MCF 10A (cell line): Measurements from ENCODE around the gene LRFN3. TPM values are rescaled to one million over a fixed set of nuclear protein-coding genes. Genes with fewer than 3 reads are reported as not detected.
A peak's percentile ranks its signal among the peaks of the same experiment; 100 is the strongest.
"Not testable (repeated sequence)": the region's sequence is repeated elsewhere in the genome, so short reads cannot be mapped to it uniquely, and the experiment has no call there.

ENCODE experiments used
- BruUV-seq: library from RNA; stranded (reverse); fragments of 400-500 nt; replicated peaks from 2 replicates; lab custom pipeline; 2021; lab: Mats Ljungman, UMichigan
- CTCF ChIA-PET: fragments of 300-600 bp; sonication (Branson Sonifier 250); formaldehyde crosslinking; extraction: SDS; loops from one replicate; lab custom pipeline; 2021; ENCODE audit warnings: antibody characterized with exemption, inconsistent platforms; lab: Yijun Ruan, JAX
- POLR2A ChIA-PET: fragments of 300-600, 350-650 bp; sonication (Branson Sonifier 250); formaldehyde crosslinking; extraction: SDS; loops from one replicate; lab custom pipeline; 2020; ENCODE audit warnings: antibody characterized with exemption, inconsistent platforms; lab: Yijun Ruan, JAX
- DNase-seq: peaks from one replicate; pipeline ENCODE4 v3.0.0-alpha.2; 2018; ENCODE audit not compliant: unreplicated experiment
- H3K27ac Mint-ChIP-seq: one replicate; pipeline ENCODE4 v1.8.0; 2022; ENCODE audit warnings: mild to moderate bottlenecking, low read depth, mixed read lengths; ENCODE audit not compliant: unreplicated experiment
- H3K27me3 Mint-ChIP-seq: one replicate; pipeline ENCODE4 v1.8.0; 2022; ENCODE audit warnings: mixed read lengths; ENCODE audit not compliant: insufficient read depth, unreplicated experiment
- H3K36me3 Mint-ChIP-seq: one replicate; pipeline ENCODE4 v1.8.0; 2022; ENCODE audit warnings: mild to moderate bottlenecking, moderate library complexity, mixed read lengths; ENCODE audit not compliant: insufficient read depth, unreplicated experiment
- H3K4me1 Mint-ChIP-seq: one replicate; pipeline ENCODE4 v1.8.0; 2022; ENCODE audit warnings: mixed read lengths; ENCODE audit not compliant: insufficient read depth, unreplicated experiment
- H3K4me3 Mint-ChIP-seq: one replicate; pipeline ENCODE4 v1.8.0; 2022; ENCODE audit warnings: mild to moderate bottlenecking, moderate library complexity, mixed read lengths; ENCODE audit not compliant: unreplicated experiment
- H3K9me3 Mint-ChIP-seq: one replicate; pipeline ENCODE4 v1.8.0; 2022; ENCODE audit warnings: mixed read lengths; ENCODE audit not compliant: unreplicated experiment
- CTCF ChIP-seq: fragments of 200-600 bp; IDR thresholded peaks from one replicate; pipeline ENCODE4 v1.8.0; 2022; ENCODE audit warnings: antibody characterized with exemption, mild to moderate bottlenecking; ENCODE audit not compliant: unreplicated experiment
- intact Hi-C: fragments of 100-400 bp; cut with micrococcal nuclease; formaldehyde crosslinking; loops from 2 replicates; pipeline ENCODE4 v1.14.1; 2022
- total RNA-seq: library from RNA; stranded (reverse); gene quantifications from 2 replicates; pipeline ENCODE4 v1.2.3, GENCODE V29; 2022

The LRFN3 gene
- total RNA-seq, 1 experiment from 2014 or later, result 7.4 TPM

GRCh38 chr19:35909684-35910035 is 26.5 kb upstream of the LRFN3 start:
- CTCF ChIA-PET, result no interaction called here
- no peak for DNase-seq
- no TSS peak for BruUV-seq
- intact Hi-C loops, result no loop called here
- TF ChIP-seq CTCF, result no peak
- Mint-ChIP-seq H3K9me3 (no peaks in the 10 kb centered on the region), H3K4me1 (no peaks in the 10 kb centered on the region), H3K4me3 (no peak overlapping the region), H3K27me3 (peaks cover 4% of the 10 kb centered on the region), H3K27ac (no peak overlapping the region), H3K36me3 (no peaks in the 10 kb centered on the region)
- POLR2A ChIA-PET, result no interaction called here

- POLR2A ChIA-PET, intact Hi-C loops, H3K27ac Mint-ChIP-seq: not testable (repeated sequence)
Observed at GRCh38 chr19:35910355-35910754, 25.8 kb upstream of the LRFN3 start.

GRCh38 chr19:35911173-35911572 is 25.0 kb upstream of the LRFN3 start:
- ChIA-PET CTCF (interaction anchor here (1.1 kb wide), 1 partner anchor 20 kb away, joined by 4 read pairs; no protein-coding TSS in a partner anchor), POLR2A (interaction anchor here (0.9 kb wide), 1 partner anchor 20 kb away, joined by 5 read pairs; no protein-coding TSS in a partner anchor)
- no peak for TF ChIP-seq CTCF
- no TSS peak for BruUV-seq
- DNase-seq, result no peak
- intact Hi-C loops, result no loop called here
- Mint-ChIP-seq H3K4me3 (no peak overlapping the region), H3K27ac (no peak overlapping the region), H3K27me3 (peaks cover 11% of the 10 kb centered on the region), H3K9me3 (no peaks in the 10 kb centered on the region), H3K4me1 (no peaks in the 10 kb centered on the region), H3K36me3 (no peaks in the 10 kb centered on the region)

More at GRCh38 chr19:35910355-35910754, 25.8 kb upstream of the LRFN3 start:
- H3K36me3 Mint-ChIP-seq, CTCF ChIA-PET, DNase-seq, H3K4me3 Mint-ChIP-seq, H3K4me1 Mint-ChIP-seq, BruUV-seq, H3K9me3 Mint-ChIP-seq: not testable (repeated sequence)
- H3K27me3 Mint-ChIP-seq, result peaks cover 11% of the 10 kb centered on the region

DNA sequence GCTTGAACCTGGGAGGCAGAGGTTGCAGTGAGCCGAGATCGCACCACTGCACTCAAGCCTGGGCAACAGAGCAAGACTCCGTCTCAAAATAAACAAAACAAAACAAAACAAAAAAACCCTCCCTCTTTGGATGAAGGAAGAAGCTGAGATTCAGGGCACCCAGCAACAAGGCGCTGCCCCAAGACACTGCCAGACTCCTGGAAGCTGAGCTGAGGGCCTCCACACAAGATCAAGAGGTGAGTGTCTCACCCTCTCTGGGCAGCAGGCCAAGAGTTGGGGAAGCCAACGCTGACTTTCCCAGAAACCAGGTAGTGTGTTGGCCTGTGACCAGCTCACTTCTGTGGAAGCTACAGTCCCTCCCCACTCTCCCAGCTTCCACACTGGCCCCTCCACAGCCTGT is 24.4 kb upstream of the LRFN3 start:
- no peaks in the 10 kb centered on the region for H3K4me1 Mint-ChIP-seq
- peak; percentile 96 for DNase-seq
- no peak for TF ChIP-seq CTCF
- H3K27ac Mint-ChIP-seq, result no peak overlapping the region
- POLR2A ChIA-PET, result interaction anchor here (0.6 to 0.9 kb wide), 3 partner anchors 14 to 26 kb away, joined by 3 to 5 read pairs (median 3); no protein-coding TSS in a partner anchor
- H3K9me3 Mint-ChIP-seq, result no peaks in the 10 kb centered on the region
- H3K36me3 Mint-ChIP-seq, result no peaks in the 10 kb centered on the region
- intact Hi-C loops, result no loop called here
- CTCF ChIA-PET, result interaction anchor here (0.6 to 1.8 kb wide), 4 partner anchors 19 to 233 kb away, joined by 3 to 4 read pairs (median 4); no protein-coding TSS in a partner anchor
- BruUV-seq, result no TSS peak
- peaks cover 11% of the 10 kb centered on the region for H3K27me3 Mint-ChIP-seq
- H3K4me3 Mint-ChIP-seq, result no peak overlapping the region
